Prostate gland (tissue), 2 donors: ENCODE results near the gene ASIC4. TPM values are rescaled to one million over a fixed set of nuclear protein-coding genes. Genes with fewer than 3 reads are reported as not detected.

ENCODE experiments used
- DNase-seq: peaks from one replicate; pipeline ENCODE4 v3.0.0-alpha.2; 2019; ENCODE audit warnings: low spot score
- H3K27ac ChIP-seq, 2 donors: fragments of 200-600 bp; sonication (generic); 2 replicates each; pipeline ENCODE4 v1.5.1; 2017 to 2019
- H3K27me3 ChIP-seq: fragments of 200-600 bp; sonication (generic); replicated peaks from 2 replicates; pipeline ENCODE4 v1.5.1; 2019; ENCODE audit not compliant: insufficient read depth
- H3K36me3 ChIP-seq, 2 donors: fragments of 200-600 bp; sonication (generic); 1 replicate in 1 of 2; 2 replicates in 1 of 2; pipeline versions ENCODE4 v1.5.1 to v1.8.1; 2017 to 2019
- H3K4me1 ChIP-seq: fragments of 200-600 bp; sonication (generic); replicated peaks from 2 replicates; pipeline ENCODE4 v1.5.1; 2019
- H3K4me3 ChIP-seq, 2 donors: fragments of 200-600 bp; sonication (generic); 2 replicates each; pipeline ENCODE4 v1.5.1; 2017 to 2019
- H3K9me3 ChIP-seq: fragments of 200-600 bp; sonication (generic); 2 replicates; pipeline ENCODE4 v1.5.1; 2017
- POLR2A ChIP-seq: fragments of 450-650 bp; IDR thresholded peaks from one replicate; pipeline ENCODE4 v1.6.1; 2016; ENCODE audit warnings: antibody characterized with exemption, mild to moderate bottlenecking
- POLR2AphosphoS5 ChIP-seq: sonication (generic); formaldehyde crosslinking; IDR thresholded peaks from one replicate; pipeline ENCODE4 v1.6.1; 2017; ENCODE audit warnings: antibody characterized with exemption
- WGBS: methylation state at CpG from one replicate; pipeline ENCODE4 v1.1.5; 2018; 5-methylcytosine and 5-hydroxymethylcytosine counted together
- intact Hi-C: fragments of 100-400 bp; cut with DNase I; formaldehyde crosslinking; loops from one replicate; pipeline ENCODE4 v1.14.2; 2022
- total RNA-seq, 2 donors: library from RNA; depleted of rRNA; stranded (reverse); fragments of >200 nt; gene quantifications; one replicate each; pipeline ENCODE4 v1.1.0, GENCODE V29; 2016
- TF ChIP-seq, protein P1 (sequence below), 4 experiments: fragments of 200-600 bp in 2 of 4; fragments of 450-650 bp in 2 of 4; sonication (generic) in 2 of 4; IDR thresholded peaks; 1 replicate in 3 of 4; 2 replicates in 1 of 4; pipeline ENCODE4 v1.5.1; 2016 to 2019; ENCODE audit warnings: antibody characterized with exemption in 4 of 4, mild to moderate bottlenecking in 2 of 4, moderate library complexity in 2 of 4

Gene ASIC4
- total RNA-seq, 2 donors from 2014 or later = 0.09 to 0.45 TPM

DNA sequence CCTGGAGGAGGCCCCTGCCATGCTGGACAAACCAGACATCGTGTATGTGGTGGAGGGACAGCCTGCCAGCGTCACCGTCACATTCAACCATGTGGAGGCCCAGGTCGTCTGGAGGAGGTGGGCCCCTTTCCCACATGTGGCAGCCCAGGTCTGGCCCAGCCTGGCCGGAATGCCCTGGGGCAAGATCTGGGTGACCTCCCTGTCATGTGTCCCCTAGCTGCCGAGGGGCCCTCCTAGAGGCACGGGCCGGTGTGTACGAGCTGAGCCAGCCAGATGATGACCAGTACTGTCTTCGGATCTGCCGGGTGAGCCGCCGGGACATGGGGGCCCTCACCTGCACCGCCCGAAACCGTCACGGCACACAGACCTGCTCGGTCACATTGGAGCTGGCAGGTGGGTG, 40.8 kb upstream of the ASIC4 start:
- no peaks in the 10 kb centered on the region for H3K36me3 ChIP-seq
- H3K27ac ChIP-seq = no peak overlapping the region
- intact Hi-C loops = no loop called here

DNA sequence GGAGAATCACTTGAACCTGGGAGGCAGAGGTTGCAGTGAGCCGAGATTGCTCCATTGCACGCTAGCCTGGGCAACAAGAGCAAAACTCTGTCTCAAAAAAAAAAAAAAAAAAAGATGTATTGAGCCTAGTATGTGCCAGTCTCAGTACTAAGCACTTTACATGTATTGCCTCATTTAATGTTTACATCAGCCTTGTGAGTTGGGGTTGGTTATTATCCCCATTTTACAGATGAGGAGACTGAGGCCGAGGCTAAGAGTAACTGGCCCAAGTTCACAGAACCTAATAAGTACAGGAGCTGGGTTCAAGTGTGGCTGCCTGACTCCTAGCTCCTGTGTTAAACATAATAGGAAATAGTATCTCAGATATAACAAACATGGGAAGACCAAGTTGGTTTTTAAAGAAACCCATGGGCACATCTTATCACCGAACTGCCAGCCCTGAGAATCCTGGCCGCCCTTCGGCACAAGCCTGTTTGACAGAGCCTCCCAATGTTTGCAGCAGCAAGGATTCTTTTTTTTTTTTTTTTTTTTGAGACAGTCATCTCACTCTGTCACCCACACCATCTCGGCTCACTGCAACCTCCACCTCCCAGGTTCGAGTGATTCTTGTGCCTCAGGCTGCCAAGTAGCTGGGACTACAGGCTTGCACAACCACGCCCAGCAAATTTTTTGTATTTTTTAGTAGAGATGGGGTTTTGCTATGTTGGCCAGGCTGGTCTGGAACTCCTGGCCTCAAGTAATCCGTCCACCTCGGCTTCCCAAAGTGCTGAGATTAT, 39.8 kb upstream of the ASIC4 start:
- H3K9me3 ChIP-seq = no peaks in the 10 kb centered on the region
- no peak overlapping the region for H3K4me3 ChIP-seq
- no peak overlapping the region for H3K27ac ChIP-seq
- no peaks in the 10 kb centered on the region for H3K27me3 ChIP-seq
- H3K4me1 ChIP-seq = no peaks in the 10 kb centered on the region
- no peak for TF ChIP-seq POLR2AphosphoS5
- TF ChIP-seq POLR2A = no peak
- TF ChIP-seq, protein P1, sequence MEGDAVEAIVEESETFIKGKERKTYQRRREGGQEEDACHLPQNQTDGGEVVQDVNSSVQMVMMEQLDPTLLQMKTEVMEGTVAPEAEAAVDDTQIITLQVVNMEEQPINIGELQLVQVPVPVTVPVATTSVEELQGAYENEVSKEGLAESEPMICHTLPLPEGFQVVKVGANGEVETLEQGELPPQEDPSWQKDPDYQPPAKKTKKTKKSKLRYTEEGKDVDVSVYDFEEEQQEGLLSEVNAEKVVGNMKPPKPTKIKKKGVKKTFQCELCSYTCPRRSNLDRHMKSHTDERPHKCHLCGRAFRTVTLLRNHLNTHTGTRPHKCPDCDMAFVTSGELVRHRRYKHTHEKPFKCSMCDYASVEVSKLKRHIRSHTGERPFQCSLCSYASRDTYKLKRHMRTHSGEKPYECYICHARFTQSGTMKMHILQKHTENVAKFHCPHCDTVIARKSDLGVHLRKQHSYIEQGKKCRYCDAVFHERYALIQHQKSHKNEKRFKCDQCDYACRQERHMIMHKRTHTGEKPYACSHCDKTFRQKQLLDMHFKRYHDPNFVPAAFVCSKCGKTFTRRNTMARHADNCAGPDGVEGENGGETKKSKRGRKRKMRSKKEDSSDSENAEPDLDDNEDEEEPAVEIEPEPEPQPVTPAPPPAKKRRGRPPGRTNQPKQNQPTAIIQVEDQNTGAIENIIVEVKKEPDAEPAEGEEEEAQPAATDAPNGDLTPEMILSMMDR (IDR thresholded peaks at IDR 0.05) = no peak
- intact Hi-C loops = no loop called here
- 77% methylated on average over 11 of the region's 11 CpGs for WGBS
- no peaks in the 10 kb centered on the region for H3K36me3 ChIP-seq
- no peak for DNase-seq

More for the DNA sequence above, 40.8 kb upstream of the ASIC4 start:
- no peaks in the 10 kb centered on the region for H3K4me1 ChIP-seq
- H3K9me3 ChIP-seq = no peaks in the 10 kb centered on the region
- no peaks in the 10 kb centered on the region for H3K27me3 ChIP-seq
- DNase-seq = no peak
- H3K4me3 ChIP-seq = no peak overlapping the region
- 78% methylated on average over 18 of the region's 18 CpGs for WGBS
- TF ChIP-seq POLR2AphosphoS5 = no peak
- no peak for TF ChIP-seq POLR2A
- TF ChIP-seq, protein P1 (IDR thresholded peaks at IDR 0.05) = no peak

- WGBS = 86% methylated on average over 6 of the region's 6 CpGs
- no peaks in the 10 kb centered on the region for H3K4me1 ChIP-seq
- TF ChIP-seq POLR2A (no peak), POLR2AphosphoS5 (no peak)
- TF ChIP-seq, protein P1 (IDR thresholded peaks at IDR 0.05) = no peak
- no peak overlapping the region for H3K27ac ChIP-seq
- no peaks in the 10 kb centered on the region for H3K27me3 ChIP-seq
- no peaks in the 10 kb centered on the region for H3K36me3 ChIP-seq
- intact Hi-C loops = no loop called here
- DNase-seq = no peak
- H3K4me3 ChIP-seq = no peak overlapping the region
- no peaks in the 10 kb centered on the region for H3K9me3 ChIP-seq
These were observed 39.0 kb upstream of the ASIC4 start for GRCh38 chr2:219475278-219475677.

- TF ChIP-seq, protein P1 (IDR thresholded peaks at IDR 0.05) = peak; percentile 60 to 82 (median 76)
- no peak for TF ChIP-seq POLR2A
- intact Hi-C loops = no loop called here
- Histone ChIP-seq H3K9me3 (no peaks in the 10 kb centered on the region), H3K4me1 (no peaks in the 10 kb centered on the region), H3K27me3 (no peaks in the 10 kb centered on the region), H3K27ac (no peak overlapping the region), H3K4me3 (no peak overlapping the region), H3K36me3 (no peaks in the 10 kb centered on the region)
- 31% methylated on average over 14 of the region's 14 CpGs for WGBS
- DNase-seq = peak; percentile 49
These were observed 38.3 kb upstream of the ASIC4 start for GRCh38 chr2:219475697-219476651.
